Cardiac muscle cell (in vitro differentiated cells and primary cell): ENCODE measurements around the gene VAMP2. TPM values are rescaled to one million over a fixed set of nuclear protein-coding genes. Genes with fewer than 3 reads are reported as not detected.

ENCODE experiments used
- DNase-seq, 2 donors: peaks; one replicate each; pipeline versions ENCODE4 v3.0.0 to v3.0.0-alpha.2; 2010 to 2017; ENCODE audit warnings: low read depth in 1 of 2, low spot score in 1 of 2
- H3K27ac ChIP-seq: fragments of 200-600 bp; sonication (generic); 2 replicates; pipeline ENCODE4 v1.5.1; 2016
- H3K27me3 ChIP-seq: fragments of 200-600 bp; sonication (generic); 2 replicates; pipeline ENCODE4 v1.6.0; 2016; ENCODE audit warnings: control low read depth
- H3K36me3 ChIP-seq: fragments of 200-600 bp; sonication (generic); 2 replicates; pipeline ENCODE4 v1.5.1; 2016; ENCODE audit warnings: control low read depth
- H3K4me1 ChIP-seq: fragments of 200-600 bp; sonication (generic); 2 replicates; pipeline ENCODE4 v1.8.1; 2017; ENCODE audit warnings: low read depth, mild to moderate bottlenecking, mixed run types
- H3K4me3 ChIP-seq: fragments of 200-600 bp; sonication (generic); 2 replicates; pipeline ENCODE4 v1.5.1; 2016; ENCODE audit warnings: mild to moderate bottlenecking
- H3K9me3 ChIP-seq: fragments of 200-600 bp; sonication (generic); 2 replicates; pipeline ENCODE4 v1.5.1; 2017; ENCODE audit warnings: low read depth, mild to moderate bottlenecking, control low read depth
- polyA plus RNA-seq: library from polyadenylated mRNA; unstranded; fragments of >200 nt; fragmentation: Nextera tagmentation; extraction: Ambion mirVana; gene quantifications from 2 replicates; pipeline ENCODE4 v1.2.1, GENCODE V29; 2016
- total RNA-seq: library from RNA; depleted of rRNA; stranded (reverse); fragments of >200 nt; gene quantifications from 2 replicates; pipeline ENCODE4 v1.2.3, GENCODE V29; 2016
- TF ChIP-seq, protein P1 (sequence below): IDR thresholded peaks from 2 replicates; pipeline ENCODE4 v1.5.1; 2012; ENCODE audit warnings: low read depth, mild to moderate bottlenecking, low read length

Gene VAMP2
- total and polyA plus RNA-seq, 2 experiments from 2014 or later: 35.7 to 102 TPM

DNA sequence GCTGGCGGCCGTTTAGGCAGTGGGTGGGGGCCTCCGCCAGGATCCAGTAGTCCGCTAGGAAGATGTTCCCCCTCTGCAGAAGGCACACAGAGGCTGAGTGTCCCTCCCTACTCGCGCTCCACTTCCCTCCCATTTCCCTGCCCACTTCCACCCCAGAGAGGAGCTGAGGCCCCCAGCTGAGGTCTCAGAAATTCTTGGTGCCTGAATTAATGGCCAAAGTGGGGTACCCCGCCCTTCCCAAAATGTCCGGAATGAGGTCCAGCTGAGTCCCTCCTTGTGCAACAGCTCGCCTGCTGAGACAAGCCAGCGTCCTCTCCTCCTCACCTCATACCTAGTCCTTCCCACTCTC is 52.3 kb downstream of the VAMP2 start:
- Histone ChIP-seq H3K4me1 (peaks cover 6% of the 10 kb centered on the region), H3K9me3 (no peaks in the 10 kb centered on the region), H3K36me3 (no peaks in the 10 kb centered on the region), H3K4me3 (no peak overlapping the region), H3K27ac (no peak overlapping the region), H3K27me3 (peaks cover 72% of the 10 kb centered on the region)
- no peak for DNase-seq
- TF ChIP-seq, protein P1, sequence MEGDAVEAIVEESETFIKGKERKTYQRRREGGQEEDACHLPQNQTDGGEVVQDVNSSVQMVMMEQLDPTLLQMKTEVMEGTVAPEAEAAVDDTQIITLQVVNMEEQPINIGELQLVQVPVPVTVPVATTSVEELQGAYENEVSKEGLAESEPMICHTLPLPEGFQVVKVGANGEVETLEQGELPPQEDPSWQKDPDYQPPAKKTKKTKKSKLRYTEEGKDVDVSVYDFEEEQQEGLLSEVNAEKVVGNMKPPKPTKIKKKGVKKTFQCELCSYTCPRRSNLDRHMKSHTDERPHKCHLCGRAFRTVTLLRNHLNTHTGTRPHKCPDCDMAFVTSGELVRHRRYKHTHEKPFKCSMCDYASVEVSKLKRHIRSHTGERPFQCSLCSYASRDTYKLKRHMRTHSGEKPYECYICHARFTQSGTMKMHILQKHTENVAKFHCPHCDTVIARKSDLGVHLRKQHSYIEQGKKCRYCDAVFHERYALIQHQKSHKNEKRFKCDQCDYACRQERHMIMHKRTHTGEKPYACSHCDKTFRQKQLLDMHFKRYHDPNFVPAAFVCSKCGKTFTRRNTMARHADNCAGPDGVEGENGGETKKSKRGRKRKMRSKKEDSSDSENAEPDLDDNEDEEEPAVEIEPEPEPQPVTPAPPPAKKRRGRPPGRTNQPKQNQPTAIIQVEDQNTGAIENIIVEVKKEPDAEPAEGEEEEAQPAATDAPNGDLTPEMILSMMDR: no peak

DNA sequence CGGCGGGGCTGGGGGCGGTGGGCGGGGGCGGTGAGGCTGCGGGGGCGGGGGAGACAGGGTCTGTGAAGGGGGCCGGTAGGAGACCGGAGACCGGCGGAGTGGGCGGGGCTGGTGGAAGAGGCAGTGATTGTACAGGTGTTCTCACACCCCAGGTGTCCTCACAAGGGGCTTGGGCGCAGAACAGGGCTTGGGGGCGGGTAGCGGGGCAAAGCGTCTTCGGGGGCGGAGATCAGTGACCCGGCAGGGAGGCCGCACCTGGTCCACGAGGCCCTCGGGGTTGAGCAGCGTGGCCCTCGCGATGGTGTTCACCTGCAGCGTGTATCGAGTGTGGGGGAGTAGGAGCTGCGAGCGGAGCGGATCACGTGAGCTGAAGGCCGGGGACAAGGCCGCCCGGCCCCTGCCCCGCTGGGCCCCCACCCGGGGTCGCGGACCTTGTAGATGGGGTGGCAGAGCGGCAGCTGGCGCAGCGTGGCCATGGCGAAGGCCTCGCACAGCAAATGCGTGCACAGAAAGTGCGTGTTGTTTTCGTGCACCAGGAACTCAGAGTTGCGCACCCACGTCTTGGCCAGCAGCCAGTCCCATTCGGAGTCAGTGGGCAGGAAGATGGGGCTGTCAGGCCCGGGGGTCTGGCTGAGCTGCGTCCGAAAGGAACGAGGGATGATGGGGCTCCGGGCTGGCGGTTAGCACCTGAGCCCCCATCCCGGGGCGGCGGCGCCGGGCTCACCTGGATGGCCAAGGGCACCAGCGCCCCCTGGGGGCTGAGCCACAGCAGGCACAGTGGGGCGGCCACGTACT is 52.9 kb downstream of the VAMP2 start:
- Histone ChIP-seq H3K4me3 (peak overlapping the region; percentile 13), H3K9me3 (no peaks in the 10 kb centered on the region), H3K27ac (no peak overlapping the region), H3K4me1 (peaks cover 6% of the 10 kb centered on the region), H3K27me3 (peaks cover 67% of the 10 kb centered on the region), H3K36me3 (no peaks in the 10 kb centered on the region)
- peak; percentile 48 to 77 for DNase-seq
- TF ChIP-seq, protein P1: peak; percentile 83

Other genes with a start within 250 kb of the VAMP2 start
- 20.3 and 26.1 TPM in 2 replicates for gene RNF227, start 246.7 kb downstream of the VAMP2 start, total RNA-seq
- 5.2 and 5.8 TPM in 2 replicates for gene RNF227, start 246.7 kb downstream of the VAMP2 start, polyA plus RNA-seq
- 1.8 and 3.3 TPM in 2 replicates for gene KCNAB3, start 233.1 kb downstream of the VAMP2 start, total RNA-seq
- 1.3 and 1.4 TPM in 2 replicates for gene KCNAB3, start 233.1 kb downstream of the VAMP2 start, polyA plus RNA-seq
- gene TRAPPC1, start 231.0 kb downstream of the VAMP2 start, total RNA-seq: 92.0 and 110 TPM in 2 replicates
- 340 and 386 TPM in 2 replicates for gene TRAPPC1, start 231.0 kb downstream of the VAMP2 start, polyA plus RNA-seq
- 19.6 and 42.6 TPM in 2 replicates for gene CNTROB, start 230.7 kb downstream of the VAMP2 start, total RNA-seq
- 23.1 and 44.0 TPM in 2 replicates for gene CNTROB, start 230.7 kb downstream of the VAMP2 start, polyA plus RNA-seq
- 1.1 TPM in 1 of 2 replicates, not detected in the other for gene GUCY2D, start 160.3 kb downstream of the VAMP2 start, total RNA-seq
- gene GUCY2D, start 160.3 kb downstream of the VAMP2 start, polyA plus RNA-seq: 0.54 and 3.7 TPM in 2 replicates
- gene ALOX15B, start 123.9 kb downstream of the VAMP2 start, total RNA-seq: 0.18 and 0.33 TPM in 2 replicates
- gene ALOX15B, start 123.9 kb downstream of the VAMP2 start, polyA plus RNA-seq: 0.12 TPM in 1 of 2 replicates, not detected in the other
- 0.42 and 1.6 TPM in 2 replicates for gene ALOX12B, start 75.2 kb downstream of the VAMP2 start, total RNA-seq
- gene ALOX12B, start 75.2 kb downstream of the VAMP2 start, polyA plus RNA-seq: 2.1 and 2.3 TPM in 2 replicates
- gene ALOXE3, start 44.4 kb downstream of the VAMP2 start, total RNA-seq: not detected in 2 replicates
- gene ALOXE3, start 44.4 kb downstream of the VAMP2 start, polyA plus RNA-seq: 0.10 TPM in 1 of 2 replicates, not detected in the other
- 0.32 and 6.2 TPM in 2 replicates for gene HES7, start 38.8 kb downstream of the VAMP2 start, total RNA-seq
- 1.1 and 1.5 TPM in 2 replicates for gene HES7, start 38.8 kb downstream of the VAMP2 start, polyA plus RNA-seq
- gene PER1, start 10.5 kb downstream of the VAMP2 start, total RNA-seq: 42.3 and 51.9 TPM in 2 replicates
- gene PER1, start 10.5 kb downstream of the VAMP2 start, polyA plus RNA-seq: 28.2 and 47.7 TPM in 2 replicates
- 39.8 and 40.7 TPM in 2 replicates for gene TMEM107, start 13.4 kb upstream of the VAMP2 start, total RNA-seq
- 54.6 and 62.4 TPM in 2 replicates for gene TMEM107, start 13.4 kb upstream of the VAMP2 start, polyA plus RNA-seq
- gene BORCS6, start 27.2 kb upstream of the VAMP2 start, total RNA-seq: 19.7 and 26.4 TPM in 2 replicates
- gene BORCS6, start 27.2 kb upstream of the VAMP2 start, polyA plus RNA-seq: 13.2 and 13.7 TPM in 2 replicates
- gene AURKB, start 47.6 kb upstream of the VAMP2 start, total RNA-seq: 15.1 and 77.7 TPM in 2 replicates
- gene AURKB, start 47.6 kb upstream of the VAMP2 start, polyA plus RNA-seq: 17.8 and 133 TPM in 2 replicates
- 7.4 and 15.6 TPM in 2 replicates for gene CTC1, start 85.1 kb upstream of the VAMP2 start, total RNA-seq
- gene CTC1, start 85.1 kb upstream of the VAMP2 start, polyA plus RNA-seq: 17.1 and 23.0 TPM in 2 replicates
- 49.9 and 62.5 TPM in 2 replicates for gene PFAS, start 86.3 kb upstream of the VAMP2 start, total RNA-seq
- 48.2 and 62.0 TPM in 2 replicates for gene PFAS, start 86.3 kb upstream of the VAMP2 start, polyA plus RNA-seq
- 40.0 and 43.6 TPM in 2 replicates for gene RANGRF, start 125.7 kb upstream of the VAMP2 start, total RNA-seq
- 75.5 and 89.2 TPM in 2 replicates for gene RANGRF, start 125.7 kb upstream of the VAMP2 start, polyA plus RNA-seq
- 3.5 and 9.5 TPM in 2 replicates for gene SLC25A35, start 132.5 kb upstream of the VAMP2 start, total RNA-seq
- gene SLC25A35, start 132.5 kb upstream of the VAMP2 start, polyA plus RNA-seq: 6.0 and 7.9 TPM in 2 replicates
- 1.1 and 3.0 TPM in 2 replicates for gene ARHGEF15, start 147.3 kb upstream of the VAMP2 start, total RNA-seq
- 0.17 and 0.73 TPM in 2 replicates for gene ARHGEF15, start 147.3 kb upstream of the VAMP2 start, polyA plus RNA-seq
- gene ODF4, start 176.9 kb upstream of the VAMP2 start, total RNA-seq: not detected in 2 replicates
- not detected in 2 replicates for gene ODF4, start 176.9 kb upstream of the VAMP2 start, polyA plus RNA-seq
- 3,276 and 3,592 TPM in 2 replicates for gene RPL26, start 220.2 kb upstream of the VAMP2 start, total RNA-seq
- gene RPL26, start 220.2 kb upstream of the VAMP2 start, polyA plus RNA-seq: 486 and 538 TPM in 2 replicates
- not detected in 2 replicates for gene RNF222, start 234.9 kb upstream of the VAMP2 start, total RNA-seq
- 0.17 and 0.37 TPM in 2 replicates for gene RNF222, start 234.9 kb upstream of the VAMP2 start, polyA plus RNA-seq